Natural killer cell (primary cell): ENCODE results near the gene ASPDH. TPM values are rescaled to one million over a fixed set of nuclear protein-coding genes. Genes with fewer than 3 reads are reported as not detected.

ENCODE experiments used
- ATAC-seq, 3 donors: fragments of 150-1000 bp in 2 of 3; fragments of 200-7000 bp in 1 of 3; cut with Tn5 transposase; 1 replicate in 1 of 3; 2 replicates in 2 of 3; pipeline ENCODE4 v1.10.0; 2021; ENCODE audit warnings: mild to moderate bottlenecking in 2 of 3, moderate library complexity in 2 of 3
- DNase-seq, 2 donors: peaks; one replicate each; pipeline versions ENCODE4 v3.0.0 to v3.0.0-alpha.2; 2013 to 2021; ENCODE audit warnings: mixed read lengths in 1 of 2
- H3K27ac ChIP-seq: one replicate; pipeline ENCODE4 v1.5.1; 2013; ENCODE audit warnings: mild to moderate bottlenecking, low read length
- H3K27me3 ChIP-seq: one replicate; pipeline ENCODE4 v1.6.1; 2013; ENCODE audit warnings: low read length; ENCODE audit not compliant: control insufficient read depth, insufficient read depth
- H3K36me3 ChIP-seq: one replicate; pipeline ENCODE4 v1.6.1; 2013; ENCODE audit warnings: low read length; ENCODE audit not compliant: control insufficient read depth, insufficient read depth
- H3K4me1 ChIP-seq: one replicate; pipeline ENCODE4 v1.6.1; 2013; ENCODE audit warnings: low read length; ENCODE audit not compliant: control insufficient read depth, insufficient read depth
- H3K4me3 ChIP-seq: one replicate; pipeline ENCODE4 v1.5.1; 2013; ENCODE audit warnings: low read length
- H3K9me3 ChIP-seq: one replicate; pipeline ENCODE4 v1.6.1; 2013; ENCODE audit warnings: low read length; ENCODE audit not compliant: control insufficient read depth, insufficient read depth
- H3K27ac Mint-ChIP-seq, 2 donors: one replicate each; pipeline ENCODE4 v1.8.0; 2022; ENCODE audit warnings: mild to moderate bottlenecking in 2 of 2, mixed read lengths in 2 of 2, moderate library complexity in 1 of 2
- H3K27me3 Mint-ChIP-seq, 2 donors: one replicate each; pipeline ENCODE4 v1.8.0; 2022; ENCODE audit warnings: low read depth in 2 of 2, mixed read lengths in 2 of 2
- H3K36me3 Mint-ChIP-seq: one replicate; pipeline ENCODE4 v1.8.0; 2022; ENCODE audit warnings: mixed read lengths
- H3K4me1 Mint-ChIP-seq, 2 donors: one replicate each; pipeline ENCODE4 v1.8.0; 2022; ENCODE audit warnings: mixed read lengths in 2 of 2
- H3K4me3 Mint-ChIP-seq: one replicate; pipeline ENCODE4 v1.8.0; 2022; ENCODE audit warnings: mild to moderate bottlenecking, moderate library complexity, mixed read lengths
- H3K9me3 Mint-ChIP-seq, 2 donors: one replicate each; pipeline ENCODE4 v1.8.0; 2022; ENCODE audit warnings: mixed read lengths in 2 of 2
- CTCF ChIP-seq: fragments of 200-600 bp; IDR thresholded peaks from one replicate; pipeline ENCODE4 v1.8.0; 2022; ENCODE audit warnings: antibody characterized with exemption
- WGBS: methylation state at CpG from one replicate; pipeline ENCODE4 v1.1.7; 2013; ENCODE audit warnings: missing lambda C conversion rate; ENCODE audit not compliant: insufficient coverage; 5-methylcytosine and 5-hydroxymethylcytosine counted together
- intact Hi-C: fragments of 100-400 bp; cut with micrococcal nuclease; formaldehyde crosslinking; loops from one replicate; pipeline ENCODE4 v1.14.2; 2022
- total RNA-seq, 4 donors: library from RNA; stranded (reverse); fragments of 120-200 nt in 1 of 4; gene quantifications; one replicate each; pipeline versions ENCODE4 v1.2.3 to v1.2.4, GENCODE V29; 2013 to 2022

The ASPDH gene
- total RNA-seq, 3 donors from 2014 or later (not counting 1 experiment from before 2014, with no cell fraction given), result not detected

DNA sequence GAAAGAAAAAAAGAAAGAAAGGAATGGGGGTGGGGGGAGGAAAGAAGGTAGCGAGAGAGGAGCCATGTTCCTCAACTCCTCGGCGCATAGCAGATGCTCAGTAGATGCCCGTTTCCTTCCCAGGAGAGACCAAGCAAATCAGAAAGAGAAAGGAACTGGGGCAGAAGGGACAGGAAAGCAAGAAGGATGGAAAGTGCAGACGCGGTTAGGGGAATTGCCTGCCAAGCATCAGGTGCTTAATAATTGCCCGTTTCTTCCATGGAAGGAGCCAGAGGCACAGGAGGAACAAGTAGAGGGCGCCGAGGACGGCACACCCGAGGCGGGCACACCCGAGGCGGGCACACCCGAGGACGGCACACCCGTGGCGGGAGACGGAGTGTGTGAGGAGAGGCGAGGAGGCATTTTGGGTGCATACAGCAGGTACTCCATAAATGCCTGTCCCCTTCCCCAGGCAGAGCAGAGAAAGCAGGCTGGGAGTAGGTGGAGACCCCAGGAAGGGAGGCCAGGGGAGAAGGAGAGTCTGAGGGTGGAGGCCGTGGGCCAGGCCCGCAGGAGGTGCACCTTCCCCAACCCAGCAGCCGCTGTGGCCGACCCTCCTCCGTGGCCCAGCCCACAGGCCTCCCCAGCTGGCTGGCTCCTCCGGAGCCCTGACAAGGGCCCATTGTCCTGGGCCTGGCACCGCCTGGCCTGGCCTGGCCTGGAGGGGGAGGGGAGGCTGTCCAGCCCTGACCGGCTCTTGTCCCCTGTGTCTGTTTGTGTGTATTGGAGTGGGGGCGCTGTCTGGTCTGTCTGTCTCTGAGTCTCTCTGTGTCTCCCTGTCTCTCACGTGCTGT is 17.3 kb downstream of the ASPDH start:
- TF ChIP-seq CTCF, result no peak
- H3K27me3 Mint-ChIP-seq, result no peaks in the 10 kb centered on the region
- H3K36me3 Mint-ChIP-seq, result no peaks in the 10 kb centered on the region
- H3K4me3 Mint-ChIP-seq, result no peak overlapping the region
- DNase-seq (no peak), ATAC-seq (no peak)
- Histone ChIP-seq H3K9me3 (no peaks in the 10 kb centered on the region), H3K27ac (no peak overlapping the region), H3K4me1 (peaks cover 10% of the 10 kb centered on the region), H3K36me3 (no peaks in the 10 kb centered on the region), H3K4me3 (no peak overlapping the region), H3K27me3 (no peaks in the 10 kb centered on the region)
- WGBS, result 92% methylated on average over 30 of the region's 30 CpGs
- H3K4me1 Mint-ChIP-seq, result peaks cover 0 to 15% of the 10 kb centered on the region in 2 donors
- intact Hi-C loops, result no loop called here
- no peaks in the 10 kb centered on the region for H3K9me3 Mint-ChIP-seq
- no peak overlapping the region for H3K27ac Mint-ChIP-seq

- DNase-seq (no peak), ATAC-seq (no peak)
- Histone ChIP-seq H3K4me1 (peaks cover 12% of the 10 kb centered on the region), H3K27ac (no peak overlapping the region), H3K4me3 (no peak overlapping the region), H3K9me3 (no peaks in the 10 kb centered on the region), H3K27me3 (no peaks in the 10 kb centered on the region), H3K36me3 (no peaks in the 10 kb centered on the region)
- no peak overlapping the region for H3K27ac Mint-ChIP-seq
- 94% methylated on average over 5 of the region's 5 CpGs for WGBS
- H3K9me3 Mint-ChIP-seq, result no peaks in the 10 kb centered on the region
- intact Hi-C loops, result no loop called here
- no peak overlapping the region for H3K4me3 Mint-ChIP-seq
- H3K4me1 Mint-ChIP-seq, result peaks cover 5 to 21% of the 10 kb centered on the region in 2 donors
- no peaks in the 10 kb centered on the region for H3K27me3 Mint-ChIP-seq
- no peak for TF ChIP-seq CTCF
- H3K36me3 Mint-ChIP-seq, result no peaks in the 10 kb centered on the region
These were observed 18.6 kb downstream of the ASPDH start for GRCh38 chr19:50495020-50495531.

GRCh38 chr19:50494186-50495019 is 19.3 kb downstream of the ASPDH start:
- Mint-ChIP-seq H3K36me3 (no peaks in the 10 kb centered on the region), H3K27ac (peak overlapping the region in 1 of 2 donors; percentile 31)
- intact Hi-C loops, result no loop called here

More at GRCh38 chr19:50494186-50495019, 19.3 kb downstream of the ASPDH start:
- Mint-ChIP-seq H3K9me3 (no peaks in the 10 kb centered on the region), H3K27me3 (no peaks in the 10 kb centered on the region), H3K4me1 (peaks cover 5 to 21% of the 10 kb centered on the region in 2 donors), H3K4me3 (no peak overlapping the region)
- TF ChIP-seq CTCF, result no peak
- DNase-seq, result no peak
- Histone ChIP-seq H3K36me3 (no peaks in the 10 kb centered on the region), H3K27ac (no peak overlapping the region), H3K27me3 (no peaks in the 10 kb centered on the region), H3K9me3 (no peaks in the 10 kb centered on the region), H3K4me1 (peaks cover 12% of the 10 kb centered on the region), H3K4me3 (no peak overlapping the region)
- WGBS, result 69% methylated on average over 7 of the region's 7 CpGs
- ATAC-seq, result no peak
